ENCODE results near the gene NUMB.
"Not testable (repeated sequence)": the region's sequence is repeated elsewhere in the genome, so short reads cannot be mapped to it uniquely, and the experiment has no call there.

Gene NUMB

DNA sequence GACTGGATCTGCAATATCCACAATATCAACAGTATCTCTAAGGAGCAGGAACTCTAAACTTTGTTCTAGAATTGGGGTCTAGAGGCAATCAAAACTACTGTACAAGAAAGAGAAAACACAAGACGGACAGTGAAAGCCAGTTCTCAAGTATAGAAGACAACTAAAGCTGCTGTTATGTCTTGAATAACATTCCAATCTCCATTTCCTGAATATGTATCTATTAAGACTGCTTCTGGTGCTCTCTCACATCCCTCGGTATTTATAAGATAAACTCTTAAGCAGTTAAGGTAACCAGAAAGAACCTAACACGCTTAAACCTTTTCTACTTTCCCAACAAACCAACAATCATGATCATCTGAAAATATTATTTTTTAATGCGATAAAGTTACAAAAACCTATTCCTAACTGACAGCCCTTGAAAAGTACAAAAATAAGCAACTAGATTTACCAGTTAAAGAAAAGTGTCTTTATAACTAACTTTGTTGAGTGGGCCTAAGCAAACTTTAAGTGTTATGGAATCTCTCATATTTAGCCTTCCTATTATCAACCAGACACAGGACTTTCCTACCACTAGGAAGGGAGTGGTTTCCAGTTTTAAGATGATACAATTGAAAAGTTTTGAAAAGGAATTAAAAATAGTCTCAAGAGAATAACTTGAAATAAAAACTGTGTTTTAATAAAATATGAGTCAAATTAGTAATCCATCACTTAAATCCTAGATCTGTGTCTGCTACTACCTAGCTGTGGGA lies 30.7 kb downstream of the NUMB start:
- no peak for DNase-seq (ENCODE audit: low read depth)
- H3K4me3 ChIP-seq (ENCODE audit: low read depth, low read length), result no peak overlapping the region

DNA sequence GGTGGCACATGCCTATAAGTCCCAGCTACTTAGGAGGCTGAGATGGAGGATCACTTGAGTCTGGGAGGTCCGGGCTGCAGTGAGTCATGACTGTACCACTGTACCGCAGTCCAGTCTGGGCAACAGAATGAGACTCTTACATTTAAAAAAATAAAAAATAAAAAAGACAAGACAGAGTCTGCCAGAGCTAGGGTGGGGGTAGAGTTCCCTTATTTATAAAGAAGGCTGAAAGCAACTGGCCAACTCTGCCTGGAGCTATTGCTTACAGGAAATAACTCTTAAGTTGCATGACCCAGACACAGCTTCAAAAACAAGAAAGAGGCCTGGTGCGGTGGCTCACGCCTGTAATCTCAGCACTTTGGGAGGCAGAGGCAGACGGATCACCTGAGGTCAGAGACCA lies 31.5 kb downstream of the NUMB start:
- no peak overlapping the region for H3K4me3 ChIP-seq (ENCODE audit: low read depth, low read length)
- DNase-seq (ENCODE audit: low read depth), result no peak

DNA sequence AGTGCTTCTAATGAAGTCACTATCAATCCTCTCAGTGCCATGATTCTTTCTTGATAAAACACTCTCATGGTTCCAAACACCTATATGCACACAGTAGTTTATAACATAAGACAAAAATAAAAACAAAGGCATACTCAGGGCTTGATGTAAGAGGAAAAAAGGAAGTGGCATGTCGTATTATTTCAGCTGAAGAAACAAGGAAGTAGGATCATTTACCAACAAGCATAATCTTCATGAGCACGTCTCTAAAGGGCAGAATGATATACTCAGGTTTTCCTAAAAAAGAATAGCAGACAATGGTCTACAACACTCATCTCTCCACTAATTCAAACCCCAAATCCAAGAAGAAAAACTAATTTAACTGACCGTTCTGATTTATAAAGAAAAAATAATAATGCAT lies 33.9 kb downstream of the NUMB start:
- H3K4me3 ChIP-seq (ENCODE audit: low read depth, low read length), result no peak overlapping the region
- DNase-seq (ENCODE audit: low read depth), result no peak

- H3K4me3 ChIP-seq (ENCODE audit: low read depth, low read length); DNase-seq (ENCODE audit: low read depth): not testable (repeated sequence)
Observed at GRCh38 chr14:73423092-73423491, 35.3 kb downstream of the NUMB start.

- no peak overlapping the region for H3K4me3 ChIP-seq (ENCODE audit: low read depth, low read length)
- no peak for DNase-seq (ENCODE audit: low read depth)
Observed at GRCh38 chr14:73422515-73422914, 35.8 kb downstream of the NUMB start.

GRCh38 chr14:73418227-73418626 lies 40.1 kb downstream of the NUMB start:
- no peak for DNase-seq (ENCODE audit: low read depth)
- no peak overlapping the region for H3K4me3 ChIP-seq (ENCODE audit: low read depth, low read length)

- not testable (repeated sequence) for H3K4me3 ChIP-seq (ENCODE audit: low read depth, low read length); DNase-seq (ENCODE audit: low read depth)
Observed at GRCh38 chr14:73406248-73406647, 52.1 kb downstream of the NUMB start.

GRCh38 chr14:73403181-73403752 lies 55.1 kb downstream of the NUMB start:
- H3K4me3 ChIP-seq (ENCODE audit: low read depth, low read length), result no peak overlapping the region
- no peak for DNase-seq (ENCODE audit: low read depth)

DNA sequence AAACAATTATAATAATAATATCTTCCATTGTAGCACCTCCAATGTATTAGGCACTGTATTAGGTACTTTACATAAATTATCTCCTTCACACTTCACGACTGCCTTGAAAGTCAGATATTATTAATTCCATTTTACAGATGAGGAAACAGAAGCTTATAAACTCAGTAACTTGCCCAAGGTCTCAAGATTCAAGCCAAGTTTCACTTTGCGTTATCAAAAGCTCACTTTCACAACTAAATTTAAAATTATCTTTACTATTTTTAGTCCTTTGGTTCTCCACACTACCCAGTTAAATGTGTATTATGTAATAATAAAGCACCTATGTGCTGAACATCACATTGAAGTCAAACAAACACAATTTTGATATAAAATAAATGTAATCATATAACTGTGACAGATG lies 55.8 kb downstream of the NUMB start:
- H3K4me3 ChIP-seq (ENCODE audit: low read depth, low read length), result no peak overlapping the region
- no peak for DNase-seq (ENCODE audit: low read depth)

DNA sequence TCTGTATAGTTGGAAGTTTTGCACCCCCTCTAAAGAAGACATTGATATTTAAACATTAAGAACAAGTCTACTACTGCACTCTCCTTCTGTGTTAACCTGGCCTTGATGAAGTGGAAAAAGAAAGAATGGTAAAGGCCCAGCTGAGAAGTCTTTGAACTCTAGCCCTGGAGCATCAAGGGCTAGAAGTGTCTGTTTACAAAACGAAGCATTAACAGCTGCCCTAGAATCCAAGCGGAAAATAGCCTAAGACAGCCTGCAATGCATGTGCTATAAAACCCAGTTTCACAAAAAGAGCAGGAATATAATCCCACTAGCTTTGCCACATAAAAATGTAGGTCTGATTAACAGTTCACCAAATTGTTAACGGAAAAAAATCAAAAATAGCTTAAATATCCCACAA lies 60.5 kb downstream of the NUMB start:
- no peak for DNase-seq (ENCODE audit: low read depth)
- no peak overlapping the region for H3K4me3 ChIP-seq (ENCODE audit: low read depth, low read length)

DNA sequence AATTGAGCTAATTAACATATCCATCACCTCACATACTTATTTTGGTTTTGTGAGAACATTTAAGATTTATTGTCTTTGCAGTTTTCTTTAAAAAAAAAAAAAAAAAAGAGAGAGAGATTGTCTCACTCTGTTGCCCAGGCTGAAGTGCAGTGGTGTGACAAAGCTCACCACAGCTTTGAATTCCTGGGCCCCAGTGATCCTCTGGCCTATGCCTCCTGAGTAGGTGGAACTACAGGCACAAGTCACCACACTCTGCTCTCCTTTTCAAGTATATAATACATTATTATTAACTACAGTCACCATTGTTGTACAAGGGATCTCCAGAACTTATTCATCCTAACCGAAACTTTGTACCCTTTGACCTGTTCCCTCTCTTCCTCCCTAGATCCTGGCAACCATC lies 64.0 kb downstream of the NUMB start:
- no peak overlapping the region for H3K4me3 ChIP-seq (ENCODE audit: low read depth, low read length)
- no peak for DNase-seq (ENCODE audit: low read depth)

- no peak overlapping the region for H3K4me3 ChIP-seq (ENCODE audit: low read depth, low read length)
- no peak for DNase-seq (ENCODE audit: low read depth)
Observed at GRCh38 chr14:73393375-73393774, 65.0 kb downstream of the NUMB start.

DNA sequence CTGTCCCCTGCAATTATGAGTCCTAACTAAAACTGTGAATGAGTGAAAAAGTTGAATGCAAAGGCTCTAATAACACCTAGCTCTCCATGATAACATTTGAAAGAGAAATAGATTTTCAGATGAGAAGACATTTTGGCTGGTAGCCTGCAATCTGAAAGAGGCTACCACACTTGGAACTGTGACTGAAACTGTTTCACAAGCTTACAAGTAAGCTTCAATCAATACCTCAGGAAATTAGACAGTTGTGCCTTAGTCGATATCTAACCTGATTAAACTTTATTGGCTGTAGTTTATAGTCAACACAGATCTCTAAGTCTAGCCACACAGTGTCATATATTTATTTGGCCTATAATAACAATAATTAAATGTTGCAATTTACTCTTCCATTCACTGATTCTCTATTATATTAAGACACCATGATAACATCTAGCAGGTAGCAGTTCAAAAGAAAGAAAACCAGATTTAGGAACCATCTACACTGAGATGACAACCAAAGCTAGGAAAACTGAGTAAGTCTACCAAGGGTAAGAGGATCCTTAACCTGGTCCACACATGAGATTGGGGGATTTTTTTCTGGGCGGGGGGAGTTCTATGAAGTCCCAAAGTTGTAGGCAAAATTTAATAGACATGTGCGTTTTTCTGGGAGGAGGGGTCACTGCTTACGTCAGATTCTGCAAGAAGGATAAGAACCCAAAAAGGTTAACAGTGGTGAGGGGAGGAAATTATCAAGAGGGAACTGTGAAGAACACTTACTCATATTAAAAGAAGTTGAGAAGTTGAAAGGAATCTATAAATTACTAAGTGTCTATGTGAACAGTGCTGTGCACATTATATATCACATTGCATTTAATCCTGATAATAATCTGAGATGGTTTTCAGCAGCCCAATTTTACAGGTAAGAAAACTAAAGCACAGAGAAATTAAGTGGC lies 65.8 kb downstream of the NUMB start:
- no peak for DNase-seq (ENCODE audit: low read depth)
- H3K4me3 ChIP-seq (ENCODE audit: low read depth, low read length), result no peak overlapping the region

DNA sequence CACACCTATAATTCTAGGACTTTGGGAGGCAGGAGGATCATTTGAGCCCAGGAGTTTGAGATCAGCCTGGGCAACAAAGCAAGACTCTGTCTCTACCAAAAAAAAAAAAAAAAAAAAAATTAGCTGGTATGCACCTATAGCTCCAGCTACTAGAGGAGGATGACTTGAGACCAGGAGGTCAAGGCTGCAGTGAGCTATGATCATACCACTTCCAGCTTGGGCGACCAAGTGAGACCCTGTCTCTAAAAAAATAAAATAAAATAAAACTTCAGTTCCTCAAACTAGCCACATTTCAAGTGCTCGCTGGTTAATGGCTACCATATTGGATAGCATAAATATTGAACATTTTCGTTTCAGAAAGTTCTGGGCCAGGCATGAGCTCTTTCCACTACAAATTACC lies 70.5 kb downstream of the NUMB start:
- not testable (repeated sequence) for H3K4me3 ChIP-seq (ENCODE audit: low read depth, low read length)

DNA sequence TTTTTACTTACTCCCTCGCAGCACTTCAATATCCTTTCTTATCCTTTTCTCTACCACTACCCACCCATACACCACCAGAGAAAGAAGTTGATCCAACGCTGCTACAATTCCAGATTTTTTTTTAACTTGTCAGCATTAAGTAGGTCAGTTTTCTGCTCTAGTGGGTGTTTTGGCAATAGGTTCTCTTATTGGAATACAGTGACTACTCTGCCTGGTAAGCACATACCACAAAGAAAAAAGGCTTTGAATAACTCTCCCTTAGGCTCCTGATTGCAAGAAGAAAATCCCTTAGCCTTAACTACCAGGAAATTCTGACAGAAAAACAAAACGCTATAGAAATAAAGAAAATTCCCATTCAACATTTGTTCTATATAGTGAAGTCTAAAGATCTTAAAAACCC lies 72.0 kb downstream of the NUMB start:
- no peak for DNase-seq (ENCODE audit: low read depth)
- H3K4me3 ChIP-seq (ENCODE audit: low read depth, low read length), result no peak overlapping the region

More for the DNA sequence above, 70.5 kb downstream of the NUMB start:
- DNase-seq (ENCODE audit: low read depth), result not testable (repeated sequence)

- not testable (repeated sequence) for H3K4me3 ChIP-seq (ENCODE audit: low read depth, low read length); DNase-seq (ENCODE audit: low read depth)
Observed at GRCh38 chr14:73385021-73385420, 73.3 kb downstream of the NUMB start.

- no peak overlapping the region for H3K4me3 ChIP-seq (ENCODE audit: low read depth, low read length)
- no peak for DNase-seq (ENCODE audit: low read depth)
Observed at GRCh38 chr14:73383356-73383755, 75.0 kb downstream of the NUMB start.

DNA sequence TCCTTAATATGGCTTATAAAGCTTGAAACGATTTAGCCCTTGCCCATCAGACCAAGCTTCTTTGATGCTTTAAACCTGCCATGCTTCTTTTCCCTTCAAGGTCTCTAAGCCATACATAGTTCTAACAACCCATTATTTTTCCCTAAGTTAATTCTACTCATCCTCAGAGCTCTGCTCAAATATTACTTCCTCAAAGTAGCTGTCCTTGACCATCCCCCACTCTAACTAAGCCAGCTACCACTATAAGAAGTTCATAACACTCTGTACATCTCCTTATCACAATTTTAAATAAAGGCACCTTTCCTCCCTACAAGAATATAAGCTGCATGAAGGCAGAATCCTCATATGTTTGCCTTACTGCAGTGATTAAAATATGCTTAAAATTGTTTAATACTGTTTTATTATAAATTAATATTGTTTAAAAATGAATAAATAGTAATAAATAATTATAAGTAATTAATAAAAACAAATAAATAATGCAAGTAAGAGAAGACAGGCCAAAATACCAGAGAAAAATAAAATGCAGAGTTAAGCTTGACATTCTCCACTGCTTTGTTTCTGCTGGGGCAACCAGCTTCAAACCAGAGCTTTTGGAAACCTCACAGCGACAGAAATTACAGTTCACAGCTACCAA lies 76.8 kb downstream of the NUMB start:
- no peak overlapping the region for H3K4me3 ChIP-seq (ENCODE audit: low read depth, low read length)
- DNase-seq (ENCODE audit: low read depth), result no peak

GRCh38 chr14:73376585-73376984 lies 81.8 kb downstream of the NUMB start:
- no peak for DNase-seq (ENCODE audit: low read depth)
- H3K4me3 ChIP-seq (ENCODE audit: low read depth, low read length), result no peak overlapping the region

DNA sequence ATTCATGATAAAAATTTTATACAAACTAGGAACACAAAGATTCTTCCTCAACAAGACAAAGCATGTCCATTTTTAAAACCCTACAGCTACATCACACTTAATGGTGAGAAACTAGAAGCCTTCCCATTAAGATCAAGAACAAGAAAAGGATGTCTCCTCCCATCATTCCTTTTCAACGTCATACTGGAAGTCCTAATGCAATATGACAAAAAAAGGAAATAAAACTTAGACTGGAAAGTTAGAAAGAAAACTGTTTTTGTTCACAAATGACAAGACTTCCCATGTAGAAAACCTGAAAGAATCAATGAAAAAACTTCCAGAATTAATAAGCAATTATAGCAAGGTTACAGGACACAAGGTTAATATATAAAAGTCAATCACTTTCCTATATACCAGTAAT lies 82.5 kb downstream of the NUMB start:
- no peak overlapping the region for H3K4me3 ChIP-seq (ENCODE audit: low read depth, low read length)
- no peak for DNase-seq (ENCODE audit: low read depth)
